GM12875 (cell line): Measurements from ENCODE around the gene TNFRSF12A.

Experiments used
- H3K4me3 ChIP-seq: one replicate; pipeline ENCODE4 v1.5.1; 2011; ENCODE audit warnings: low read depth, low read length, control low read depth
- TF ChIP-seq, protein P1 (sequence below): IDR thresholded peaks from 2 replicates; pipeline ENCODE4 v1.5.1; 2011; ENCODE audit warnings: low read depth, mild to moderate bottlenecking, control low read depth, inconsistent platforms, low read length, moderate library complexity, borderline replicate concordance; ENCODE audit not compliant: insufficient read depth

Gene TNFRSF12A

DNA sequence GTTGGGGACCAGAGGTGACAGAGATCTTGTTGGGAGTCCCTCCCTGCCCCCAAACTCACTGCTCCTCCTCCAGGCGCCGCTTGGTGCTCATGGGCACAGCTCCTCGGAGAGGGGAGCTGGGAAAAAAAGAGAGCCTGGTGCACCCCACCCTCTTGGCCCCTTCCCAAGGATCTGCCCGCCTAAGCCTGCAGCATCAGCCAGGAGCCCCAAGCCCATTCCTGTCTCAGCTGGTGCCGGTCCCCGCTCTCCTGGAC, 3.2 kb downstream of the TNFRSF12A start:
- TF ChIP-seq, protein P1, sequence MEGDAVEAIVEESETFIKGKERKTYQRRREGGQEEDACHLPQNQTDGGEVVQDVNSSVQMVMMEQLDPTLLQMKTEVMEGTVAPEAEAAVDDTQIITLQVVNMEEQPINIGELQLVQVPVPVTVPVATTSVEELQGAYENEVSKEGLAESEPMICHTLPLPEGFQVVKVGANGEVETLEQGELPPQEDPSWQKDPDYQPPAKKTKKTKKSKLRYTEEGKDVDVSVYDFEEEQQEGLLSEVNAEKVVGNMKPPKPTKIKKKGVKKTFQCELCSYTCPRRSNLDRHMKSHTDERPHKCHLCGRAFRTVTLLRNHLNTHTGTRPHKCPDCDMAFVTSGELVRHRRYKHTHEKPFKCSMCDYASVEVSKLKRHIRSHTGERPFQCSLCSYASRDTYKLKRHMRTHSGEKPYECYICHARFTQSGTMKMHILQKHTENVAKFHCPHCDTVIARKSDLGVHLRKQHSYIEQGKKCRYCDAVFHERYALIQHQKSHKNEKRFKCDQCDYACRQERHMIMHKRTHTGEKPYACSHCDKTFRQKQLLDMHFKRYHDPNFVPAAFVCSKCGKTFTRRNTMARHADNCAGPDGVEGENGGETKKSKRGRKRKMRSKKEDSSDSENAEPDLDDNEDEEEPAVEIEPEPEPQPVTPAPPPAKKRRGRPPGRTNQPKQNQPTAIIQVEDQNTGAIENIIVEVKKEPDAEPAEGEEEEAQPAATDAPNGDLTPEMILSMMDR: no peak

DNA sequence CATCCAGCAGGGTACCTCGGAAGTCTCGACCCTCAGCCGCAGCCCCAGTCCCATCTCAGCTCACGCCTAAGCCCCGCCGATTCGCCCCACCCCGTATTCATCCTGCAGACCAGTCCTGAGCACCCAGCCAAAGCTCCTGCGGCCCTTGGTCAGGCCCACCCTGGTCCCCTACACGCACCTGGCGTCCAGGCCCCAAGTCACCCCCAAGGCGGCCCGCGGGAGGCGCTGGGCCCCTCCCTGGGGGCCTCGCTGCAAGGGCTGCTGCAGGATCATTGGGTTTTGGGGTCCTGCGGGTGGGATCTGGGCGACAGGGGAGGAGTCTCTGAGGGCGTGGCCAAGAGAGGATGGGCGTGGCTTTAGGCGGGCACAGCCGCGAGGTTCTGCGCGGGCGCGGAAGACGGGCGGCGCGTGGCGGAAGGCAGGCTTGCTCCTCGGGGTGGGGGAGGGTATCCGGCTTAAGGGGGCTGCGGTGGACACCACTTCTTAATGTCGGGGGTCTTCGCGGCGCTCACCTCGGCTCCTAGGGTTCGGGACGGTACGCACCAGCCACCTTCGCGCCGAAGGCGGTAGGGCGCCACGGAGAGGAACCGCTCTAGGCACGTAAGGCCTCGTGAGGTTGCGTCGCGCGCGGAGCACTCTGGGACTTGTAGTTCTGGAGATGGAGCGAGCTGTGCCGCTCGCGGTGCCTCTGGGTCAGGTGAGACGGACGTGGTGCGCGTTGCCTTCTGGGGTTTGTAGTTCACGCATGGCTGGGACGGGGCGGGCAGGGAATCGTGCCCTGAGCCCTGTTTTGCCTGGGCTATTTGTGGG, 3.7 kb downstream of the TNFRSF12A start, which contains the start of the genes HCFC1R1 and THOC6:
TSS of gene HCFC1R1 (minus strand) at position 274 of the 810 bp plus-strand sequence. CDS start at position 273, 1 bp downstream.
TSS of gene THOC6 (plus strand) at position 367 of the 810 bp plus-strand sequence. CDS start at position 659, 292 bp downstream.
- TF ChIP-seq, protein P1: no peak
- peak within 1 kb of the TSS; percentile 85 for H3K4me3 ChIP-seq

More for the DNA sequence above, 3.2 kb downstream of the TNFRSF12A start:
- H3K4me3 ChIP-seq: peak overlapping the region; percentile 85

DNA sequence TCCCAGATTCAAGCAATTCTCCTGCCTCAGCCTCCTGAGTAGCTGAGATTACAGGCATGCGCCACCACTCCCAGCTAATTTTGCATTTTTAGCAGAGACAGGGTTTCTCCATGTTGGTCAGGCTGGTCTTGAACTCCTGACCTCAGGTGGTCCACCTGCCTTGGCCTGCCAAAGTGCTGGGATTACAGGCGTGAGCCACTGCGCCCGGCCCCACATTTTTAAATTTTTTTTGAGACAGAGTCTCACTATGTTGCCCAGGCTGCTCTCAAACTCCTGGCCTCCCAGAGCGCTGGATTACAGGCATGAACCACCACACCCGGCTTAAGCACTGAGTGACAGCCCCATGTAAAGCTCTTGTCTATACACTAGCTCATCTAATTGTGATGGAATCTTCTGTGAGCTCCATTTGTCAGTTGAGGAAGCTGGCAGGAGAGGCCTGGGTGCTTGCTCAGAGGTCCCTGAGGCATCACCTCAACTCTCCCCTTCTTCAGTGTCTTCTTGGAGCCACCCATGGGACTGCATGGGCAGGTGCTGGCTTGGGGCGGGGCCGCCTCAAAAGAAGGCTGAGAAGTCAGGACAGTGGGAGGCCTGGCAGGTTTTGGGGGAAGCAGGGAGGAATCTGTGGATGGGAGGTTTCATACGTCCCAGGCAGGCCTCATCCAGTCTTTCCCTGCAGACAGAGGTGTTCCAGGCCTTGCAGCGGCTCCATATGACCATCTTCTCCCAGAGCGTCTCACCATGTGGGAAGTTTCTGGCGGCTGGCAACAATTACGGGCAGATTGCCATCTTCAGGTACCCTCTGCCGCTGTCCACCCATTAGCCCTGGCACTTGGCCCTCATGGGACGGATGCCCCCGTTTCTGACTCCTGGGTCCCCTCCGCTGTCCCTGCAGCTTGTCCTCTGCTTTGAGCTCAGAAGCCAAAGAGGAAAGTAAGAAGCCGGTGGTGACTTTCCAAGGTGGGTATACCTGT, 5.1 kb downstream of the TNFRSF12A start:
- no peak overlapping the region for H3K4me3 ChIP-seq
- TF ChIP-seq, protein P1: no peak

DNA sequence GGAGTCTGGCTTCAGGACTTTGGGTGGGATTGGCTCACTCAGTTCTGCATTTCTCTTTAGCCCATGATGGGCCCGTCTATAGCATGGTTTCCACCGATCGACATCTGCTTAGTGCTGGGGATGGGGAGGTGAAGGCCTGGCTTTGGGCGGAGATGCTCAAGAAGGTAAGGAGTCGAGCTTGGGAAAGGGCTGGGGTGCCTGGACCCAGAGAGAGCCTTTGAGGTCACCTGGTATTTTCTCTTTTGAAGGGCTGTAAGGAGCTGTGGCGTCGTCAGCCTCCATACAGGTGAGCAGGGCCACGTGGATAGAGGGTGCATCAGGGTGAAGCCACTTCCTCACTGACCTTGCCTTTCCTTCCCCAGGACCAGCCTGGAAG, 5.8 kb downstream of the TNFRSF12A start:
- TF ChIP-seq, protein P1: no peak
- no peak overlapping the region for H3K4me3 ChIP-seq

DNA sequence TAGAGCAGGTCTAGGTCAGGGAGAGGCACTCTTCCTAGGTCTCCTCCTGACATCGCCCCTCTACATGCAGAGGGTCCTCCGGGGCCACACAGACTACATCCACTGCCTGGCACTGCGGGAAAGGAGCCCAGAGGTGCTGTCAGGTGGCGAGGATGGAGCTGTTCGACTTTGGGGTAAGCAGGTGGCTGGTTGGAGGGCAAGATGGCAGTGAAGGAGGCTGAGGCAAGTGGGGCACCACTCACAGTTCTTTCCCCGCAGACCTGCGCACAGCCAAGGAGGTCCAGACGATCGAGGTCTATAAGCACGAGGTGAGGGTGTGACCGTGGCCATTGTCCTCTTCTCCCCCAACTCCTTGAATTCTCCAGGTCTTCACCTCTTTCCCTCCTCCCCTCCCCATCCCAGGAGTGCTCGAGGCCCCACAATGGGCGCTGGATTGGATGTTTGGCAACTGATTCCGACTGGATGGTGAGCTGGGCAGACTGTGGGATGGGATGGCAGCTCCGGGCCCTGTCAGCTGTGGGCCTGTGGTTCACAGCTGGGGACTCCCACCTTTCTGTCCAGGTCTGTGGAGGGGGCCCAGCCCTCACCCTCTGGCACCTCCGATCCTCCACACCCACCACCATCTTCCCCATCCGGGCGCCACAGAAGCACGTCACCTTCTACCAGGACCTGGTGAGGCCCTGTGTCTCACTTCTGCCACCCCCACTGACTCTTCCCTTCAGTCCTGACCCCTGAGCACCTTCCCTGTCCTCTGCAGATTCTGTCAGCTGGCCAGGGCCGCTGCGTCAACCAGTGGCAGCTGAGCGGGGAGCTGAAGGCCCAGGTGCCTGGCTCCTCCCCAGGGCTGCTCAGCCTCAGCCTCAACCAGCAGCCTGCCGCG, 6.7 kb downstream of the TNFRSF12A start:
- TF ChIP-seq, protein P1: no peak
- H3K4me3 ChIP-seq: no peak overlapping the region

DNA sequence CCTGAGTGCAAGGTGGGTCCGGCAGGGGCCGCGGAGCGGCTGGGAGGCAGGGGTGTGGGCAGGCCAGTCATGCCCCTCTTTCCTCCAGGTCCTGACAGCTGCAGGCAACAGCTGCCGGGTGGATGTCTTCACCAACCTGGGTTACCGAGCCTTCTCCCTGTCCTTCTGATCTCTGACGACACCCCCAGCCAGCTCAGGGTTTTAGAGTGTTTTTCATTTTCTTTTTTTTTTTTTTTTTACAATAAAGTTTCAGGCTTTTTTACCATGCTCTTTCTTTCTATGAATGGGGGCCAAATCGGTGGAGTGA, 7.3 kb downstream of the TNFRSF12A start:
- TF ChIP-seq, protein P1: no peak
- H3K4me3 ChIP-seq: no peak overlapping the region
